Measurements from ENCODE around the gene PIP4K2B. TPM values are rescaled to one million over a fixed set of nuclear protein-coding genes. Genes with fewer than 3 reads are reported as not detected.

PIP4K2B gene
- total and polyA plus RNA-seq, 7 donors = 5.1 to 50.1 (median 44.1) TPM

GRCh38 chr17:38798614-38799500 lies 499 bp downstream of the PIP4K2B start:
- DNase-seq = peak; percentile 77
- 0% methylated on average over 53 of the region's 53 CpGs for WGBS, 2 donors
- Histone ChIP-seq H3K27ac (peak overlapping the region; percentile 99 to 100 (median 100)), H3K9me3 (no peaks in the 10 kb centered on the region), H3K4me1 (peaks cover 0 to 38% (median 27%) of the 10 kb centered on the region in 4 donors), H3K27me3 (no peaks in the 10 kb centered on the region), H3K36me3 (peaks cover 15 to 29% (median 26%) of the 10 kb centered on the region in 4 donors), H3K4me3 (peak overlapping the region; percentile 56 to 96 (median 76))
- intact Hi-C loops (cut with DNase I) = loop anchor here (1.0 kb wide), 1 partner anchor 69 kb away; the partner anchor contains the start of gene CISD3
- TF ChIP-seq POLR2A (IDR thresholded peaks at IDR 0.05) (no peak), POLR2AphosphoS5 (IDR thresholded peaks at IDR 0.05) (peak in 2 of 4 donors; percentile 13 to 26), EP300 (IDR thresholded peaks at IDR 0.05) (no peak)

- Histone ChIP-seq H3K27me3 (no peaks in the 10 kb centered on the region), H3K4me1 (peaks cover 0 to 38% (median 27%) of the 10 kb centered on the region in 4 donors), H3K27ac (peak overlapping the region; percentile 99 to 100 (median 100)), H3K9me3 (no peaks in the 10 kb centered on the region), H3K36me3 (peaks cover 14 to 18% (median 17%) of the 10 kb centered on the region in 4 donors), H3K4me3 (peak overlapping the region in 3 of 4 donors; percentile 56 to 96 (median 84))
- no peak for TF ChIP-seq POLR2A (IDR thresholded peaks at IDR 0.05)
- no peak for TF ChIP-seq POLR2AphosphoS5 (IDR thresholded peaks at IDR 0.05)
- no peak for TF ChIP-seq CTCF (IDR thresholded peaks at IDR 0.05)
- no peak for TF ChIP-seq EP300 (IDR thresholded peaks at IDR 0.05)
- no peak for DNase-seq
- WGBS, 2 donors = 85 to 94% methylated on average over 6 of the region's 6 CpGs
- intact Hi-C loops (cut with DNase I) = no loop called here
These were observed 1.5 kb downstream of the PIP4K2B start for GRCh38 chr17:38797828-38798227.

- H3K9me3 ChIP-seq = no peaks in the 10 kb centered on the region
- peaks cover 0 to 38% (median 27%) of the 10 kb centered on the region in 4 donors for H3K4me1 ChIP-seq
- intact Hi-C loops (cut with DNase I) = no loop called here
These were observed 2.2 kb downstream of the PIP4K2B start for GRCh38 chr17:38797158-38797490.

GRCh38 chr17:38796451-38797157 lies 2.8 kb downstream of the PIP4K2B start:
- Histone ChIP-seq H3K27me3 (no peaks in the 10 kb centered on the region), H3K36me3 (peaks cover 2 to 13% (median 8%) of the 10 kb centered on the region in 4 donors), H3K4me3 (peak overlapping the region in 1 of 4 donors; percentile 84), H3K4me1 (peaks cover 0 to 38% (median 27%) of the 10 kb centered on the region in 4 donors), H3K9me3 (no peaks in the 10 kb centered on the region), H3K27ac (peak overlapping the region; percentile 5 to 100 (median 78))
- DNase-seq = no peak
- intact Hi-C loops (cut with DNase I) = no loop called here
- WGBS, 2 donors = 75 to 76% methylated on average over 5 of the region's 5 CpGs
- TF ChIP-seq EP300 (IDR thresholded peaks at IDR 0.05) = no peak
- no peak for TF ChIP-seq POLR2AphosphoS5 (IDR thresholded peaks at IDR 0.05)
- no peak for TF ChIP-seq POLR2A (IDR thresholded peaks at IDR 0.05)
- TF ChIP-seq CTCF (IDR thresholded peaks at IDR 0.05) = no peak

More at GRCh38 chr17:38797158-38797490, 2.2 kb downstream of the PIP4K2B start:
- Histone ChIP-seq H3K4me3 (peak overlapping the region in 2 of 4 donors; percentile 84 to 96), H3K27me3 (no peaks in the 10 kb centered on the region), H3K27ac (peak overlapping the region; percentile 5 to 100 (median 78)), H3K36me3 (peaks cover 7 to 17% (median 12%) of the 10 kb centered on the region in 4 donors)
- no peak for DNase-seq
- 90 to 93% methylated on average over 5 of the region's 5 CpGs for WGBS, 2 donors
- TF ChIP-seq POLR2A (IDR thresholded peaks at IDR 0.05) (no peak), CTCF (IDR thresholded peaks at IDR 0.05) (no peak), POLR2AphosphoS5 (IDR thresholded peaks at IDR 0.05) (no peak), EP300 (IDR thresholded peaks at IDR 0.05) (no peak)

Data from sigmoid colon (tissue), 7 donors.